Stimulated activated CD8-positive, alpha-beta memory T cell treated with anti-CD3 and anti-CD28 coated beads, Interleukin-12 subunit alpha, Interleukin-12 subunit beta, amount 100 ng/mL, for 1 hour (primary cell): ENCODE results near the gene SMIM1.

ENCODE experiments used
- DNase-seq: peaks from one replicate; pipeline ENCODE4 v3.0.0-alpha.2; 2020; ENCODE audit warnings: low read depth

The SMIM1 gene, protein sequence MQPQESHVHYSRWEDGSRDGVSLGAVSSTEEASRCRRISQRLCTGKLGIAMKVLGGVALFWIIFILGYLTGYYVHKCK

DNA sequence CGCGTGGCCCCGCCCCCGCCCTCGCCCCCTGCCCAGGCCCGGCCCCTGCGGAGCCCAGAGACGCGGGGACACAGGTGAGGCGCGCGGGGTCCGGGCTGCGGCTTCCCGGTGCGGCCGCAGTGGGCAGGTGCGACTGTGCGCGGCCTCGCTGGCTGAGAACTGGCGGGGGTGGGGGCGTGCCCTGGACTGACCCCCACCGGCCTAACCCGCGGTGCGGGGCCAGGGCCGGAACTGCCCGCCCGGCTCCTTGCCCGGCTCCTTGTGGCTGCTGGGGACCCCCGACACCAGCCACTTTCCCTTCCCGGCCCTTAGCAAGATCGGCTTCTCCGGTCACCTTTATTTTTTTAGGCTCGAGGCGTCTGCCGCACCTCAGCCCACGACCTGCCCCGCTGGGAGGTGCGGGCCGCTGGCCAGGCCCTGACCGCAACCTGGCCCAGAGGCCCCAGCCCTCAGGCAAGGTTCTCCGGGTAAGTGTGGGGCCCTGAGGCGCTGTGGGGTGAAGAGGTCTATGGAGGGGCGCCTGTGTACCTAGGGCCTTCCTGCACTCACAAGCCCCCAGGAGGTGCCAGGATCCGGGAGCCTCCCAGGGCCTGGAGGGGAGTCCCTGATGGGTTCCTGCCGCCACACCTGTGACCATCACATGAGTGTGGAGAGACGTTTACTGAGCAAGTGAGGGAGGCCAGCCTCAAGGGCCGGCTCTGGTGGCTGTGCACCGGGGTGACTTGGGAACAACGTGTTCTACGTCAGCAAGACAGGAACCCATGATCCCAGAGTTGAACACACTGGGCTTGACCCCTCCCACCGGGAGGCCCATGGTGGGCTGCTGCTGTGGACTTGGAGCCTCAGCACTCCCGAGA, at the start of gene SMIM1:
SMIM1 (plus strand) TSS at position 35 of the 857 bp plus-strand sequence. CDS start 2,625 bp downstream, outside the sequence.
- DNase-seq: no peak

DNA sequence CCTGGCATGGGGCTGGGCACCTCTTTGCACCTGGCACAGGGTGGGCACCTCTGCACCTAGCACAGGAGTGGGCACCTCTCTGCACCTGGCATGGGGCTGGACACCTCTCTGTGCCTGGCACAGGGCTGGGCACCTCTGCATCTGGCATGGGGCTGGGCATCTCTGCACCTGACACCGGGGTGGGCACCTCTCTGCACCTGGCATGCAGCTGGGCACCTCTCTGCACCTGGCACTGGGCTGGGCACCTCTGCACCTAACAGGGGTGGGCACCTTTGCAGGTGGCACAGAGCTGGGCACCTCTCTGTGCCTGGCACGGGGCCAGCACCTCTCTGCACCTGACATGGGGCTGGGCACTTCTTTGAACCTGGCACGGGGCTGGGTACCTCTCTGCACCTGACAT, 49.7 kb upstream of the SMIM1 start:
- no peak for DNase-seq

- peak; percentile 68 for DNase-seq
Observed at GRCh38 chr1:3724416-3725030, 48.0 kb upstream of the SMIM1 start.

DNA sequence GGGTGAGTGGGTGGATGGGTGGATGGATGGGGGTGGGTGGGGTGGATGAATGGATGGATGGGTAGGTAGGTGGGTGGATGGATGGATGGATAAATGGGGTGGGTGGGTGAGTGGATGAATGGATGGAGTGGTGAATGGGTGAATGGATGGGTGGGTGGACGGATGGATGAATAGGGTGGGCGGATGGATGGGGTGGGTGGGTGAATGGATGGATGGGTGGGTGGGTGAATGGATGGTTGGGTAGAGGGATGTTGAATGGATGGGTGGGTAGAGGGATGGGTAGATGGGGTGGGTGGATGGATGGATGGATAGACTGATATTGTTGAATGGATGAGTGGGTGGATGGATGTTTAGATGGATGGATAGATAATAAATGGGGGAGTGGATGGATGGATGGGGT, 47.2 kb upstream of the SMIM1 start:
- DNase-seq: no peak

DNA sequence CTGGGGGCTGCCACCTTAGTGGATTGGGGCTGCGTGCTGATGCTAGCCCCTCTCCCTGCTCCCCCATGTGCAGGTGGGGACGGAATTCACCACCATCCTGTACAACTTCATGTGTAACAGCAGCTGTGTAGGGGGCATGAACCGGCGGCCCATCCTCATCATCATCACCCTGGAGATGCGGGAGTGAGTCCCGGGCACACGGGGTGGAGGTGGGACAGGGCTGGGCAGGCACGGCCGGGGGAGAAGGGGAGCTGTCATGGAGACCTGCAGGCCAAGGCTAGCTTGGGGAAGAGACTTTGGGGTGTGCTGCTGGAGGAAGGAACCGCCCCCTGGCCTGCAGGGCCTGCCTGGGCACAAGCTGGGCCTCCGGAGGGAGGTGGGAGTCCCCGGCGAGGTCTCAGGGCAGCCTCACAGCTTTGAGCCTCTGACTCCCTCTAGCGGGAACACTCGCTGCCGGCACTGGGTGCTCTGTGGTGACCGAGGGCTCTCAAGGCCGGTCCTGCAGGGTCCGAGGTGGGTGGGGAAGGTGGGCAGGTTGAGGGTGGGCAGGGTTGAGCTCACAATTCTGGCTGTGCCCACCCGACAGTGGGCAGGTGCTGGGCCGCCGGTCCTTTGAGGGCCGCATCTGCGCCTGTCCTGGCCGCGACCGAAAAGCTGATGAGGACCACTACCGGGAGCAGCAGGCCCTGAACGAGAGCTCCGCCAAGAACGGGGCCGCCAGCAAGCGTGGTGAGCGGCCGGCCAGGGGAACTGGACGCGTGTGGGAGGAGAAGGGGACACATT, 45.3 kb upstream of the SMIM1 start:
- no peak for DNase-seq

DNA sequence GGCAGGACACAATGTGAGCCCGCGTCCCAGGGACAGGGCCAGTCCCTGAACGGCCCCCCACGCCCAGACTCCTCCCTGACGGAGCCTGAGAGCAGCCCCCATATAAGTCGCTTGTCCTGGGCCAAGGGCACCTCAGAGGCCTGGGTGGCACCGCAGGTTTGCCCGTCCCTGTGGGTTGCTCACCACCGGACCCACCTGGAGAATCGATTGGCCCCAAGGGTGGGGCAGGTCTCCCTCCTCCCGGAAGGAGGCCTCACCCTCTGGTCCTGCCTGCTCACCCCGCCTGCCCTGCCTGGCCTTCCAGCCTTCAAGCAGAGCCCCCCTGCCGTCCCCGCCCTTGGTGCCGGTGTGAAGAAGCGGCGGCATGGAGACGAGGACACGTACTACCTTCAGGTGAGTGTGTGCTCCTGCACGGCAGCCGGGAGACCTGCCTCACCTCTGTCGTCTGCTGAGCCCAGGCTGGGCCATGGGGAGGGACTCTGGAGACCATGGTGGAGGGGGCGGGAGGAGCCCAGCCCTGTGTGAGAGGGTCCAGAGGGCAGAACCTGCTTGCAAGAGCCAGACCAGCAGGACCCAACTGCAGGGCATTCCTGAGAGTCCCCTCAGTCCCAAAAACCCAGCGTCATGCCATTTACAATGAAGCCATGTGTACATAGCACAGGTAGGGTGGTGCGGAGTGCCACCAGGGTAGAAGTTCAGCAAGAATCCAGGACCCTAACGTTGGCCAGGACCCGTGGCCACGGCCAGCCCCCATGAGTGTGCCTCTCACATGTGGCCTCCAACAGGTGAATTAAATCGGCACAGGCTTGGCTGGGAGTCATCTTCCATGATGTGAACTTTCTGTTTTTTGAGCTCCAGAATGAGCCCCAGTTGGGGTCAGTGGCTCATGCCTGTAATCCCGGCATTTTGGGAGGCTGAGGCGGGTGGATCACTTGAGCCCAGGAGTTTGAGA, 44.4 kb upstream of the SMIM1 start:
- DNase-seq: no peak

GRCh38 chr1:3729594-3730542, 42.7 kb upstream of the SMIM1 start:
- DNase-seq: no peak

GRCh38 chr1:3730543-3731247, 41.9 kb upstream of the SMIM1 start:
- DNase-seq: no peak

GRCh38 chr1:3731583-3732433, 40.7 kb upstream of the SMIM1 start:
- DNase-seq: no peak

DNA sequence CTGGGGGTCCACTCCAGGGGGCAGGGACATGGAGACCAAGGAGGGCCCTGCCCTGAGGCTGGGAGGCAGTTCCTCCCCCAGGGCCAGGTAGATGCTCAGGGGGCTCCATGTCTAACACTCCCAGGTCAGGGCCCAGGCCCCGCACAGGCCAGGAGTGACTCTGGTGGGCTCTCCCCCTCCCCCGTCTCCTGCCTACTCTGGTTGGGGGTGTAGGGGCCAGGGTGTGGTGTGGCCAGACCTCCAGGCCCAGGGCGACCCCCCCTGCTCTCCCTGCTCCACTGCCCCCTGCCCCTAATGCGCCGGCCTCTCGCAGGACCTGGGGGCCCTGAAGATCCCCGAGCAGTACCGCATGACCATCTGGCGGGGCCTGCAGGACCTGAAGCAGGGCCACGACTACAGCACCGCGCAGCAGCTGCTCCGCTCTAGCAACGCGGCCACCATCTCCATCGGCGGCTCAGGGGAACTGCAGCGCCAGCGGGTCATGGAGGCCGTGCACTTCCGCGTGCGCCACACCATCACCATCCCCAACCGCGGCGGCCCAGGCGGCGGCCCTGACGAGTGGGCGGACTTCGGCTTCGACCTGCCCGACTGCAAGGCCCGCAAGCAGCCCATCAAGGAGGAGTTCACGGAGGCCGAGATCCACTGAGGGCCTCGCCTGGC, 40.0 kb upstream of the SMIM1 start:
- no peak for DNase-seq

- DNase-seq: no peak
Observed at GRCh38 chr1:3733094-3733882, 39.3 kb upstream of the SMIM1 start.

DNA sequence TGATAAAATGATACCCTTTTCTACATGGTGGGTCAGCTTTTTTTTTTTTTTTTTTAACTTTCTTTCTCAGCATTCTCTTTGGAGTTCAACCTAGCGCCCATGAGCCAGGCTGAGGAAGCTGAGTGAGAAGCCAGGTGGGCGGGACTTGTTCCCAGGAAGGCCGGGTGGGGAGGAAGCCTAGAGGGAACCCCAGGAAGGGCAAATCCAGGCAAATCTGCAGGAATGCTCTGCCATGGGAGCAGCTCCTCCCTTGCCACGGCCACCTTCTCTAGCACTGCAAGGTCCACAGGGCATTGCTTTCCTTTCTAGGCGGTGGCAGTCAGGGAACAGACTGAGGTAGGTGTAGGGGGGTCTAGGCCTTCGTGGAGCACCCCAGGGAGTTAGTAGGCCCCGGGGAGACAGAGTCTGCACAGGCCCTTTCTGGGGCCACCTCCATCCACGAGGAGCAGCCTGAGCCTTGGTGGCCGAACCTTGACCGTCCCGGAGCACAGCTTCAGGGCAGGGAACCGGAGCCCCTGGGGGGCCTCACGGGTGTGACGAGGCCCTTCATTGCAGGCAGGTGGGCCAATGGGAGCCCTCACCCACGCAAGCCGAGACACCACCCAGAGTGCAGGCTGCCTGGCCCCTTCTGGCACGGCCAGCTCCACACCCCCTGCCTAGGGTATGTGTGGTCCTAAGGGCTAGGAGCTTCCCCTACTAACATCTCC, 38.5 kb upstream of the SMIM1 start:
- DNase-seq: no peak

GRCh38 chr1:3734602-3735001, 37.9 kb upstream of the SMIM1 start:
- DNase-seq: no peak

DNA sequence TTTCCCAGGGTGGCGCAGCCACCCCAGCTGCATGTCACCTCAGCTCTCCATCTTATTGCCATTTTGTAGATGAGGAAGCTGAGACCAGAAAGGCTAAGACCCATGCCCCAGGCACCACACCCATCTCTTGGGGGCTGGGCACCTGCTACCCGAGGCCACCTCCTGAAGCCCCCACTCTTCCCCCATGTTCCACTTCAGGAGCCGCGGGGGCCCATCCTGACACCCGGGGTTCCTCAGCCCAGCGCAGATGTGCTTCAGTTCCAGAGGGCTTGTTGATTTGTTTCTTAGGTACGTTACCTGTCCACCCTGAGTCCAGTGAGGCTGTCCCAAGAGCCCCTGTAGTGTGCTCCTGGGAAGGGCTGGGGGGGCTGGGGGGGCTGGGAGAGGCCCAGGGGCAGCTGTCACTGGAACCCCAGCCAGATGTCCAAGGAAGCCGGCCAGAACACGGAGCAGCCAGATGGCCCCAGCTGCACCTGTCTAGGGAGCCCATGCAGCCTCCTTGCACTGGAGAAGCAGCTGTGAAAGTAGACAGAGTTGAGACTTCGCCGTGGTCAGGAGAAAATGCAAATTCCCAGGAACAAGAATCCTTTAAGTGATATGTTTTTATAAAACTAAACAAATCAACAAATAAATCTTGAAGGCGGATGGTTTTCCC, 37.4 kb upstream of the SMIM1 start:
- no peak for DNase-seq

- no peak for DNase-seq
Observed at GRCh38 chr1:3735688-3736087, 36.9 kb upstream of the SMIM1 start.

GRCh38 chr1:3736131-3736561, 36.4 kb upstream of the SMIM1 start:
- DNase-seq: no peak
